ENCODE measurements around the gene ACAP2.

ACAP2 gene

GRCh38 chr3:195263193-195263924 lies 179.5 kb downstream of the ACAP2 start:
- DNase-seq (ENCODE audit: low read depth in 2 of 2, low spot score in 1 of 2): no peak

GRCh38 chr3:195261925-195262324 lies 180.9 kb downstream of the ACAP2 start:
- no peak for DNase-seq (ENCODE audit: low read depth in 2 of 2, low spot score in 1 of 2)

GRCh38 chr3:195260280-195260905 lies 182.4 kb downstream of the ACAP2 start:
- DNase-seq (ENCODE audit: low read depth in 2 of 2, low spot score in 1 of 2): no peak

GRCh38 chr3:195259475-195260279 lies 183.1 kb downstream of the ACAP2 start:
- DNase-seq (ENCODE audit: low read depth in 2 of 2, low spot score in 1 of 2): peak; percentile 72 to 78

GRCh38 chr3:195259154-195259474 lies 183.7 kb downstream of the ACAP2 start:
- no peak for DNase-seq (ENCODE audit: low read depth in 2 of 2, low spot score in 1 of 2)

GRCh38 chr3:195258449-195259153 lies 184.2 kb downstream of the ACAP2 start:
- no peak for DNase-seq (ENCODE audit: low read depth in 2 of 2, low spot score in 1 of 2)

- DNase-seq (ENCODE audit: low read depth in 2 of 2, low spot score in 1 of 2): no peak
These were observed 185.1 kb downstream of the ACAP2 start for GRCh38 chr3:195257454-195258448.

- DNase-seq (ENCODE audit: low read depth in 2 of 2, low spot score in 1 of 2): no peak
These were observed 186.0 kb downstream of the ACAP2 start for GRCh38 chr3:195256639-195257453.

- DNase-seq (ENCODE audit: low read depth in 2 of 2, low spot score in 1 of 2): no peak
These were observed 187.0 kb downstream of the ACAP2 start for GRCh38 chr3:195255571-195256501.

GRCh38 chr3:195255176-195255500 lies 187.7 kb downstream of the ACAP2 start:
- DNase-seq (ENCODE audit: low read depth in 2 of 2, low spot score in 1 of 2): no peak

- no peak for DNase-seq (ENCODE audit: low read depth in 2 of 2, low spot score in 1 of 2)
These were observed 188.2 kb downstream of the ACAP2 start for GRCh38 chr3:195254454-195255175.

GRCh38 chr3:195253923-195254432 lies 188.8 kb downstream of the ACAP2 start:
- DNase-seq (ENCODE audit: low read depth in 2 of 2, low spot score in 1 of 2): no peak

GRCh38 chr3:195251336-195252065 lies 191.3 kb downstream of the ACAP2 start:
- no peak for DNase-seq (ENCODE audit: low read depth in 2 of 2, low spot score in 1 of 2)

- DNase-seq (ENCODE audit: low read depth in 2 of 2, low spot score in 1 of 2): no peak
These were observed 192.2 kb downstream of the ACAP2 start for GRCh38 chr3:195250473-195251251.

- DNase-seq (ENCODE audit: low read depth in 2 of 2, low spot score in 1 of 2): no peak
These were observed 192.9 kb downstream of the ACAP2 start for GRCh38 chr3:195249858-195250464.

Data from stimulated activated CD8-positive, alpha-beta memory T cell treated with anti-CD3 and anti-CD28 coated beads, Interleukin-4, amount 100 ng/mL, for 1 hour (primary cell).